Measurements from ENCODE around the gene UST. TPM values are rescaled to one million over a fixed set of nuclear protein-coding genes. Genes with fewer than 3 reads are reported as not detected.
A peak's percentile ranks its signal among the peaks of the same experiment; 100 is the strongest.
"Not testable (repeated sequence)": the region's sequence is repeated elsewhere in the genome, so short reads cannot be mapped to it uniquely, and the experiment has no call there.

The UST gene
- total RNA-seq, 2 donors from 2014 or later, result 1.6 to 3.7 TPM

- Mint-ChIP-seq H3K4me1 (ENCODE audit: low read depth) (peaks cover 62% of the 10 kb centered on the region), H3K4me3 (no peak overlapping the region), H3K27ac (peak overlapping the region; percentile 55), H3K9me3 (no peaks in the 10 kb centered on the region), H3K36me3 (ENCODE audit: insufficient read depth in 2 of 2) (peaks cover 0 to 1% of the 10 kb centered on the region in 2 donors), H3K27me3 (ENCODE audit: low read depth) (no peaks in the 10 kb centered on the region)
- ATAC-seq (replicated peaks in 1 of 2) (no peak), DNase-seq (no peak)
Measured at GRCh38 chr6:149087898-149088297, 341.1 kb downstream of the UST start.

- Mint-ChIP-seq H3K9me3 (no peaks in the 10 kb centered on the region), H3K27me3 (ENCODE audit: low read depth) (no peaks in the 10 kb centered on the region), H3K36me3 (ENCODE audit: insufficient read depth in 2 of 2) (peaks cover 0 to 1% of the 10 kb centered on the region in 2 donors), H3K4me3 (no peak overlapping the region), H3K27ac (no peak overlapping the region), H3K4me1 (ENCODE audit: low read depth) (peaks cover 62% of the 10 kb centered on the region)
- DNase-seq (no peak), ATAC-seq (replicated peaks in 1 of 2) (no peak)
Measured at GRCh38 chr6:149088361-149088760, 341.5 kb downstream of the UST start.

GRCh38 chr6:149089510-149089909 is 342.7 kb downstream of the UST start:
- H3K27me3 Mint-ChIP-seq (ENCODE audit: low read depth), result no peaks in the 10 kb centered on the region
- peaks cover 62% of the 10 kb centered on the region for H3K4me1 Mint-ChIP-seq (ENCODE audit: low read depth)
- no peaks in the 10 kb centered on the region for H3K9me3 Mint-ChIP-seq
- ATAC-seq (replicated peaks in 1 of 2), result no peak
- peaks cover 0 to 3% of the 10 kb centered on the region in 2 donors for H3K36me3 Mint-ChIP-seq (ENCODE audit: insufficient read depth in 2 of 2)
- H3K4me3 Mint-ChIP-seq, result no peak overlapping the region
- no peak for DNase-seq
- peak overlapping the region; percentile 42 for H3K27ac Mint-ChIP-seq

GRCh38 chr6:149090937-149091336 is 344.1 kb downstream of the UST start:
- Mint-ChIP-seq H3K4me1 (ENCODE audit: low read depth) (peaks cover 62% of the 10 kb centered on the region), H3K36me3 (ENCODE audit: insufficient read depth in 2 of 2) (peaks cover 0 to 6% of the 10 kb centered on the region in 2 donors), H3K9me3 (no peaks in the 10 kb centered on the region), H3K4me3 (no peak overlapping the region), H3K27ac (no peak overlapping the region), H3K27me3 (ENCODE audit: low read depth) (no peaks in the 10 kb centered on the region)
- ATAC-seq (replicated peaks in 1 of 2) (no peak), DNase-seq (no peak)

GRCh38 chr6:149093643-149094042 is 346.8 kb downstream of the UST start:
- ATAC-seq (replicated peaks in 1 of 2) (peak in 1 of 2 donors; percentile 10), DNase-seq (no peak)
- Mint-ChIP-seq H3K4me3 (peak overlapping the region; percentile 52 to 91), H3K36me3 (ENCODE audit: insufficient read depth in 2 of 2) (peaks cover 12 to 14% of the 10 kb centered on the region in 2 donors), H3K27ac (peak overlapping the region; percentile 84), H3K9me3 (peaks cover 8 to 9% of the 10 kb centered on the region in 2 donors), H3K27me3 (ENCODE audit: low read depth) (no peaks in the 10 kb centered on the region), H3K4me1 (ENCODE audit: low read depth) (peaks cover 52% of the 10 kb centered on the region)

DNA sequence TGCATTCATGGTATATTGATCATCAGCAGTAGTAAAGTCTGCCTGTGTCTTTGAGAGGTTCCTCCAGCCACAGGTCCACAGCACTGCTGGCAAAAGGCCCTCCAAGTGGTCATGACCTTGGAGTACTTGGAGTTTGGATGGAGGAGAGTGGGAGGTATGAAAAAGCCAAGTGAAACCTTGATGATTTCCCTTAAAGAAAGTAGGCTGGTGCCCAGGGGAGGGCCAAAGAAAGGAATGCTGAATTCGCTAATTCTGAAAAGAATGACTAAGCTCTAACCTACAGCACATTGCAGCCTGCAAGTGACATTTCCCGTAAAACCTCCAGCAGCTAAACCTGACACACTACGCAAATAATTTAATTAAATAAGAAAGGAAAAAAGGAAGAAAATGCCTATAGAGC is 347.3 kb downstream of the UST start:
- Mint-ChIP-seq H3K27ac (peak overlapping the region; percentile 100), H3K36me3 (ENCODE audit: insufficient read depth in 2 of 2) (peaks cover 15 to 18% of the 10 kb centered on the region in 2 donors), H3K27me3 (ENCODE audit: low read depth) (no peaks in the 10 kb centered on the region), H3K4me3 (peak overlapping the region; percentile 68 to 91), H3K4me1 (ENCODE audit: low read depth) (peaks cover 52% of the 10 kb centered on the region), H3K9me3 (peaks cover 11 to 12% of the 10 kb centered on the region in 2 donors)
- DNase-seq, result peak in 1 of 2 donors; percentile 36
- peak; percentile 47 to 62 for ATAC-seq (replicated peaks in 1 of 2)

DNA sequence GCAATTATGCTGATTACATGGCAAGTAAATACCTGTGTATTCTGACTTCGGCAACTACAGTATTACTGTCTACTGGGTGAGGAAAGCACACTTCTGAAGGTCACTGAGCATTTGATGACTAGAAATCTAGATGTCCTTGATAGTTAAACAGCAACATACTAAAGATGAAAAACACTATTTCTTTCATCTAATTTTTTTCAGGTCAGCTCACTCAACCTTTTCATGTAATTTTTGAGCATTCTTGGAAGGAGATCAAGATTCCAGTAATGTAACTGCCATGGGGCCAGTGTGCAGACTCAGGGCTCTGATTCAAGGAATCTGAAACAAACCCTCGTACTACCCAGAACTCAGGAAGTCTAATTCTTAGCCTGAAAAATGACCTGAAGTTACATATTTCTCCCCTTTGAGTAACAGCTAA is 348.1 kb downstream of the UST start:
- peak in 1 of 2 donors; percentile 23 for DNase-seq
- H3K27ac Mint-ChIP-seq, result peak overlapping the region; percentile 100
- peak; percentile 75 for ATAC-seq (replicated peaks in 1 of 2)
- peaks cover 52% of the 10 kb centered on the region for H3K4me1 Mint-ChIP-seq (ENCODE audit: low read depth)
- no peaks in the 10 kb centered on the region for H3K27me3 Mint-ChIP-seq (ENCODE audit: low read depth)
- H3K9me3 Mint-ChIP-seq, result peaks cover 13 to 15% of the 10 kb centered on the region in 2 donors
- peak overlapping the region; percentile 68 to 91 for H3K4me3 Mint-ChIP-seq
- peaks cover 18 to 24% of the 10 kb centered on the region in 2 donors for H3K36me3 Mint-ChIP-seq (ENCODE audit: insufficient read depth in 2 of 2)

- Mint-ChIP-seq H3K27me3 (ENCODE audit: low read depth) (no peaks in the 10 kb centered on the region), H3K27ac (peak overlapping the region; percentile 86), H3K4me3 (peak overlapping the region; percentile 26 to 60), H3K9me3 (peaks cover 16 to 18% of the 10 kb centered on the region in 2 donors), H3K4me1 (ENCODE audit: low read depth) (peaks cover 47% of the 10 kb centered on the region), H3K36me3 (ENCODE audit: insufficient read depth in 2 of 2) (peaks cover 21 to 33% of the 10 kb centered on the region in 2 donors)
- DNase-seq (no peak), ATAC-seq (replicated peaks in 1 of 2) (peak; percentile 31 to 49)
Measured at GRCh38 chr6:149095842-149096241, 349.0 kb downstream of the UST start.

GRCh38 chr6:149097794-149098193 is 351.0 kb downstream of the UST start:
- DNase-seq, result no peak
- Mint-ChIP-seq H3K27ac (peak overlapping the region; percentile 21), H3K27me3 (ENCODE audit: low read depth) (no peaks in the 10 kb centered on the region), H3K4me1 (ENCODE audit: low read depth) (peaks cover 41% of the 10 kb centered on the region), H3K9me3 (peaks cover 18 to 20% of the 10 kb centered on the region in 2 donors), H3K36me3 (ENCODE audit: insufficient read depth in 2 of 2) (peaks cover 21 to 44% of the 10 kb centered on the region in 2 donors), H3K4me3 (peak overlapping the region in 1 of 2 donors; percentile 2)
- ATAC-seq (replicated peaks in 1 of 2), result no peak

DNA sequence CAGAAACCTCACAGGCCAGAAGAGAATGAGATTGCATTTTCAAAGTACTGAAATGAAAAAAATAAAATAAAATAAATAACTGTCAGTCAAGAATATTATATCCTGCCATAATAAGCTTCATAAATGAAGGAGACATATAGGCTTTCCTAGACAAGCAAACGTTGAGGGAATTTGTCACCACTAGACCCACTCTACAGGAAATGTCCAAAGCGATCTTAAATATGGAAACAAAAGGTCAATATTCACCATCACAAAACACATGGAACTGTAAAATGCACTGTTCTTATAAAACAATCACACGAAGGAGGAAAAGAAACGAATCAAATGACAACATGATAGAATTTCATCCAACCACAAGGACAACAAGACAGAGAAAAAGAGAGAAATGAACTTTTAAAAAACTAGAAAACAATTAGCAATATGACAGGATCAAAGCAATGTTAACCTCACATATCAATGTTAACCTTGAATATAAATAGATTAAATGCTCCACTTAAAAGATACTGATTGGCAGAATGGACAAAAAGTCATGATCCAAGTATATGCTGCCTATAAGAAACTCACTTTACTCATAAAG is 352.0 kb downstream of the UST start:
- DNase-seq (no peak), ATAC-seq (replicated peaks in 1 of 2) (no peak)
- Mint-ChIP-seq H3K4me3 (no peak overlapping the region), H3K27ac (no peak overlapping the region), H3K36me3 (ENCODE audit: insufficient read depth in 2 of 2) (peaks cover 24 to 46% of the 10 kb centered on the region in 2 donors), H3K9me3 (peaks cover 20% of the 10 kb centered on the region in 2 donors), H3K4me1 (ENCODE audit: low read depth) (peaks cover 31% of the 10 kb centered on the region), H3K27me3 (ENCODE audit: low read depth) (no peaks in the 10 kb centered on the region)

GRCh38 chr6:149102324-149102723 is 355.5 kb downstream of the UST start:
- Mint-ChIP-seq H3K4me3 (no peak overlapping the region), H3K27me3 (ENCODE audit: low read depth) (no peaks in the 10 kb centered on the region), H3K9me3 (peaks cover 20% of the 10 kb centered on the region in 2 donors), H3K4me1 (ENCODE audit: low read depth) (peaks cover 4% of the 10 kb centered on the region), H3K36me3 (ENCODE audit: insufficient read depth in 2 of 2) (peaks cover 19 to 43% of the 10 kb centered on the region in 2 donors), H3K27ac (no peak overlapping the region)
- DNase-seq (no peak), ATAC-seq (replicated peaks in 1 of 2) (no peak)

DNA sequence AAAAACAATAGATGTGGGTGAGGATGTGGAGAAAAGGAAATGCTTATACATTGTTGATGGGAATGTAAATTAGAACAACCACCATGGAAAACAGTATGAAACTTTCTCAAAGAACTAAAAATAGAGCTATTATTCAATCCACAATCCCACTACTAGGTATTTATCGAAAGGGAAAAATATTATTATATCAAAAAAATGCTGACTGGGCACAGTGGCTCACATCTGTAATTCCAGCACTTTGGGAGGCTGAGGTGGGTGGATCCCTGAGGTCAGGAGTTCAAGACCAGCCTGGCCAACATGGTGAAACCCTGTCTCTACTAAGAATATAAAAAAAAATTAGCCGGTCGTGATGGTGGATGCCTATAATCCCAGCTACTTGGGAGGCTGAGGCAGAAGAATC is 357.1 kb downstream of the UST start:
- H3K27ac Mint-ChIP-seq; H3K27me3 Mint-ChIP-seq (ENCODE audit: low read depth); ATAC-seq (replicated peaks in 1 of 2); H3K4me3 Mint-ChIP-seq; H3K4me1 Mint-ChIP-seq (ENCODE audit: low read depth); DNase-seq: not testable (repeated sequence)
- H3K36me3 Mint-ChIP-seq (ENCODE audit: insufficient read depth in 2 of 2), result peaks cover 9 to 29% of the 10 kb centered on the region in 2 donors
- peaks cover 9 to 12% of the 10 kb centered on the region in 2 donors for H3K9me3 Mint-ChIP-seq

DNA sequence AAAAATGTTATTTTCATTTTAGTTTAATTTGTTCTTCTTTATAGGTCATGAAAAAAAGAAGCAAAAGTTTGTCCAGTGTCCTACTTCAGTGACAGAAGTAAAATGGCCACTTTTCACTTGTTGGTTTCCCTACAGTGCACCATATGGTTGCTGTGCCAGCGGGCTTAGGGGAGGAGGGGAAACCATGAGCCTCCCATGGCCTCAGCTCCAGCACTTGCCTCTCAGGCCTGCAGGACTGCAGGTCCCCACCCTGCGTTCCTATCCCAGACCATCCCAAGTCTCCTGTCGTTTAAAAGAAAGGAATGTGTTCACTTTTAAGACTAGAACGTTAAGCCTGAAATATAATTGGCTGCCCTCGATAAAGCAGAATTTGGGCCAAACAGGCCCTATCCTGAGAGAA is 360.7 kb downstream of the UST start:
- Mint-ChIP-seq H3K4me3 (no peak overlapping the region), H3K9me3 (peaks cover 3 to 4% of the 10 kb centered on the region in 2 donors), H3K27ac (no peak overlapping the region), H3K4me1 (ENCODE audit: low read depth) (peaks cover 24% of the 10 kb centered on the region), H3K36me3 (ENCODE audit: insufficient read depth in 2 of 2) (peaks cover 2 to 5% of the 10 kb centered on the region in 2 donors), H3K27me3 (ENCODE audit: low read depth) (no peaks in the 10 kb centered on the region)
- DNase-seq (no peak), ATAC-seq (replicated peaks in 1 of 2) (no peak)
